CD4-positive, alpha-beta T cell (primary cell): ENCODE measurements around the gene ROR1. TPM values are rescaled to one million over a fixed set of nuclear protein-coding genes. Genes with fewer than 3 reads are reported as not detected.

Source experiments
- ATAC-seq: fragments of 200-7000 bp; cut with Tn5 transposase; one replicate; pipeline ENCODE4 v1.10.0; 2022; ENCODE audit warnings: mild to moderate bottlenecking; ENCODE audit not compliant: poor library complexity
- CTCF ChIA-PET: fragments of 350-600 bp; sonication (Branson Sonifier 250); formaldehyde crosslinking; loops from one replicate; lab custom pipeline; 2021; ENCODE audit warnings: antibody characterized with exemption, inconsistent platforms; lab: Charles Lee
- POLR2A ChIA-PET: fragments of 350-600 bp; sonication (Branson Sonifier 250); formaldehyde crosslinking; loops from one replicate; lab custom pipeline; 2021; ENCODE audit warnings: antibody characterized with exemption, inconsistent platforms; lab: Charles Lee
- DNase-seq, 14 experiments: peaks; one replicate each; pipeline ENCODE4 v3.0.0-alpha.2; 2013 to 2020; ENCODE audit warnings: mixed read lengths in 2 of 14
- H3K27ac ChIP-seq, 2 donors: one replicate each; pipeline versions ENCODE4 v1.5.1 to v1.7.0; 2013; ENCODE audit warnings: low read length in 2 of 2, low read depth in 1 of 2, mild to moderate bottlenecking in 1 of 2
- H3K27me3 ChIP-seq, 2 experiments: 1 replicate in 1 of 2; 2 replicates in 1 of 2; pipeline versions ENCODE4 v1.6.1 to v1.7.0; 2013; ENCODE audit warnings: low read length in 2 of 2, control low read depth in 1 of 2, mild to moderate bottlenecking in 1 of 2, moderate library complexity in 1 of 2; ENCODE audit not compliant: insufficient read depth in 2 of 2, control insufficient read depth in 1 of 2
- H3K36me3 ChIP-seq: one replicate; pipeline ENCODE4 v1.6.1; 2013; ENCODE audit warnings: low read length, control low read depth; ENCODE audit not compliant: insufficient read depth
- H3K4me1 ChIP-seq: one replicate; pipeline ENCODE4 v1.6.1; 2013; ENCODE audit warnings: low read length, control low read depth; ENCODE audit not compliant: insufficient read depth
- H3K4me3 ChIP-seq: one replicate; pipeline ENCODE4 v1.5.1; 2013; ENCODE audit warnings: mild to moderate bottlenecking, low read length, moderate library complexity
- H3K9me3 ChIP-seq, 2 experiments: 1 replicate in 1 of 2; 2 replicates in 1 of 2; pipeline versions ENCODE4 v1.6.1 to v1.7.0; 2013; ENCODE audit warnings: low read length in 2 of 2, mild to moderate bottlenecking in 2 of 2, control low read depth in 1 of 2, moderate library complexity in 1 of 2; ENCODE audit not compliant: control insufficient read depth in 1 of 2, insufficient read depth in 1 of 2
- H3K27ac Mint-ChIP-seq: one replicate; pipeline ENCODE4 v1.8.0; 2020; ENCODE audit warnings: mixed read lengths
- H3K27me3 Mint-ChIP-seq: one replicate; pipeline ENCODE4 v1.8.0; 2021; ENCODE audit warnings: mixed read lengths
- H3K36me3 Mint-ChIP-seq: one replicate; pipeline ENCODE4 v1.8.0; 2021; ENCODE audit warnings: low read depth, mixed read lengths
- H3K4me1 Mint-ChIP-seq: one replicate; pipeline ENCODE4 v1.8.0; 2021; ENCODE audit warnings: low read depth, mixed read lengths
- H3K4me3 Mint-ChIP-seq: one replicate; pipeline ENCODE4 v1.8.0; 2020; ENCODE audit warnings: mild to moderate bottlenecking, mixed read lengths
- H3K9me3 Mint-ChIP-seq: one replicate; pipeline ENCODE4 v1.8.0; 2020; ENCODE audit warnings: mixed read lengths
- CTCF ChIP-seq: fragments of 200-600 bp; IDR thresholded peaks from one replicate; pipeline ENCODE4 v1.8.0; 2022; ENCODE audit warnings: antibody characterized with exemption, mild to moderate bottlenecking
- intact Hi-C, 2 experiments: fragments of 100-400 bp; cut with DNase I in 1 of 2; cut with micrococcal nuclease in 1 of 2; formaldehyde crosslinking; loops; one replicate each; pipeline versions ENCODE4 v1.15.1 to v1.9.0; 2023 to 2025; cut with DNase I, micrococcal nuclease
- total RNA-seq, 174 experiments: library from RNA in 2 of 174; stranded (reverse) in 2 of 174; gene quantifications; one replicate each; pipeline ENCODE4 v1.2.3 and lab custom pipeline; 2021 to 2026

Gene ROR1
- total RNA-seq, 2 experiments from 2014 or later, result not detected

GRCh38 chr1:63984930-63985290 is 211.1 kb downstream of the ROR1 start:
- Histone ChIP-seq H3K4me1 (no peaks in the 10 kb centered on the region), H3K4me3 (no peak overlapping the region), H3K9me3 (no peaks in the 10 kb centered on the region), H3K27me3 (no peaks in the 10 kb centered on the region), H3K36me3 (no peaks in the 10 kb centered on the region), H3K27ac (no peak overlapping the region)
- no peak for DNase-seq
- no peak for ATAC-seq
- no peak for TF ChIP-seq CTCF
- intact Hi-C loops, result no loop called here
- Mint-ChIP-seq H3K27ac (no peak overlapping the region), H3K36me3 (no peaks in the 10 kb centered on the region), H3K4me3 (no peak overlapping the region), H3K9me3 (peaks cover 4% of the 10 kb centered on the region), H3K27me3 (no peaks in the 10 kb centered on the region), H3K4me1 (no peaks in the 10 kb centered on the region)
- CTCF ChIA-PET, result interaction anchor here (1.1 kb wide), 1 partner anchor 10 kb away, joined by 3 read pairs; no protein-coding TSS in a partner anchor
- POLR2A ChIA-PET, result no interaction called here

- Histone ChIP-seq H3K27ac (no peak overlapping the region), H3K4me1 (no peaks in the 10 kb centered on the region), H3K27me3 (no peaks in the 10 kb centered on the region), H3K9me3 (no peaks in the 10 kb centered on the region), H3K36me3 (no peaks in the 10 kb centered on the region), H3K4me3 (no peak overlapping the region)
- Mint-ChIP-seq H3K27me3 (no peaks in the 10 kb centered on the region), H3K4me1 (no peaks in the 10 kb centered on the region), H3K36me3 (no peaks in the 10 kb centered on the region), H3K27ac (no peak overlapping the region), H3K9me3 (peaks cover 4% of the 10 kb centered on the region), H3K4me3 (no peak overlapping the region)
- no peak for TF ChIP-seq CTCF
- ATAC-seq, result no peak
- POLR2A ChIA-PET, result no interaction called here
- CTCF ChIA-PET, result no interaction called here
- intact Hi-C loops, result no loop called here
- no peak for DNase-seq
Observed at GRCh38 chr1:63987014-63987627, 213.3 kb downstream of the ROR1 start.

- POLR2A ChIA-PET, result no interaction called here
- ATAC-seq (no peak), DNase-seq (no peak)
- Mint-ChIP-seq H3K36me3 (no peaks in the 10 kb centered on the region), H3K9me3 (peaks cover 4% of the 10 kb centered on the region), H3K27ac (no peak overlapping the region), H3K4me1 (no peaks in the 10 kb centered on the region), H3K27me3 (no peaks in the 10 kb centered on the region), H3K4me3 (no peak overlapping the region)
- H3K4me1 ChIP-seq, result no peaks in the 10 kb centered on the region
- no peak overlapping the region for H3K4me3 ChIP-seq
- CTCF ChIA-PET, result no interaction called here
- H3K27me3 ChIP-seq, result no peaks in the 10 kb centered on the region
- intact Hi-C loops, result no loop called here
- H3K27ac ChIP-seq, result no peak overlapping the region
- no peak for TF ChIP-seq CTCF
- H3K36me3 ChIP-seq, result no peaks in the 10 kb centered on the region
- no peaks in the 10 kb centered on the region for H3K9me3 ChIP-seq
Observed at GRCh38 chr1:63987628-63988024, 213.8 kb downstream of the ROR1 start.
